ENCODE measurements around the gene FGD5.

The FGD5 gene

GRCh38 chr3:14946236-14946635 lies 127.5 kb downstream of the FGD5 start:
- no peak for DNase-seq

GRCh38 chr3:14946739-14947099 lies 128.0 kb downstream of the FGD5 start:
- DNase-seq, result no peak

- peak; percentile 88 for DNase-seq
Observed at GRCh38 chr3:14947100-14947885, 128.5 kb downstream of the FGD5 start, which contains the start of gene NR2C2. Gene NR2C2, plus strand, starts transcription at chr3:14947583. Its CDS starts 56,332 bp downstream, at chr3:15003915.

GRCh38 chr3:14947886-14948608 lies 129.3 kb downstream of the FGD5 start:
- DNase-seq, result peak; percentile 97

- DNase-seq, result no peak
Observed at GRCh38 chr3:14948609-14949038, 129.9 kb downstream of the FGD5 start.

GRCh38 chr3:14949126-14949525 lies 130.4 kb downstream of the FGD5 start:
- no peak for DNase-seq

- DNase-seq, result no peak
Observed at GRCh38 chr3:14950274-14950673, 131.5 kb downstream of the FGD5 start.

GRCh38 chr3:14957153-14957552 lies 138.4 kb downstream of the FGD5 start:
- no peak for DNase-seq

GRCh38 chr3:14957925-14958324 lies 139.2 kb downstream of the FGD5 start:
- DNase-seq, result no peak

GRCh38 chr3:14959359-14959943 lies 140.7 kb downstream of the FGD5 start:
- DNase-seq, result no peak

- no peak for DNase-seq
Observed at GRCh38 chr3:14962762-14963161, 144.0 kb downstream of the FGD5 start.

- no peak for DNase-seq
Observed at GRCh38 chr3:14967285-14967684, 148.5 kb downstream of the FGD5 start.

- no peak for DNase-seq
Observed at GRCh38 chr3:14969671-14970070, 150.9 kb downstream of the FGD5 start.

- no peak for DNase-seq
Observed at GRCh38 chr3:14976317-14976716, 157.6 kb downstream of the FGD5 start.

GRCh38 chr3:14980689-14981088 lies 161.9 kb downstream of the FGD5 start:
- no peak for DNase-seq

Data from activated naive CD4-positive, alpha-beta T cell treated with Interleukin-2 at 50 U/mL for 16 hours (primary cell).